A673 (cell line): Measurements from ENCODE around the gene GON4L. TPM values are rescaled to one million over a fixed set of nuclear protein-coding genes. Genes with fewer than 3 reads are reported as not detected.
"Not testable (repeated sequence)": the region's sequence is repeated elsewhere in the genome, so short reads cannot be mapped to it uniquely, and the experiment has no call there.

Experiments used
- BruUV-seq: library from RNA; stranded (reverse); fragments of 400-500 nt; replicated peaks from 2 replicates; lab custom pipeline; 2021; lab: Mats Ljungman, UMichigan
- CTCF ChIA-PET: fragments of 300-600 bp; sonication (Branson Sonifier 250); formaldehyde crosslinking; loops from one replicate; lab custom pipeline; 2022; ENCODE audit warnings: antibody characterized with exemption; lab: Charles Lee
- POLR2A ChIA-PET: fragments of 300-600 bp; sonication (Branson Sonifier 250); formaldehyde crosslinking; loops from one replicate; lab custom pipeline; 2022; ENCODE audit warnings: antibody characterized with exemption; ENCODE audit not compliant: low non-redundant PET; lab: Charles Lee
- DNase-seq: peaks from one replicate; pipeline ENCODE4 v3.0.0-alpha.2; 2015; ENCODE audit warnings: low spot score
- H3K27ac ChIP-seq: fragments of 200-600 bp; sonication (generic); 2 replicates; pipeline ENCODE4 v1.5.1; 2016; ENCODE audit warnings: mixed run types, low read depth, mild to moderate bottlenecking, mixed read lengths, antibody characterized with exemption, low read length; ENCODE audit not compliant: poor library complexity, severe bottlenecking
- H3K27me3 ChIP-seq: fragments of 200-600 bp; sonication (generic); replicated peaks from 2 replicates; pipeline ENCODE4 v1.6.1; 2017; ENCODE audit warnings: mixed run types, low read depth, mild to moderate bottlenecking, mixed read lengths, antibody characterized with exemption, low read length; ENCODE audit not compliant: insufficient read depth, poor library complexity
- H3K36me3 ChIP-seq: fragments of 200-600 bp; sonication (generic); 2 replicates; pipeline ENCODE4 v1.6.1; 2016; ENCODE audit warnings: mixed run types, mild to moderate bottlenecking, mixed read lengths, antibody characterized with exemption, low read length; ENCODE audit not compliant: insufficient read depth, poor library complexity, severe bottlenecking
- H3K4me1 ChIP-seq: fragments of 200-600 bp; sonication (generic); 2 replicates; pipeline ENCODE4 v1.6.1; 2017; ENCODE audit warnings: mixed run types, mild to moderate bottlenecking, mixed read lengths, antibody characterized with exemption, low read length; ENCODE audit not compliant: insufficient read depth, poor library complexity, severe bottlenecking
- H3K4me3 ChIP-seq: fragments of 200-600 bp; sonication (generic); 2 replicates; pipeline ENCODE4 v1.5.1; 2016; ENCODE audit warnings: low read depth, mixed run types, mild to moderate bottlenecking, mixed read lengths, low read length; ENCODE audit not compliant: poor library complexity, severe bottlenecking
- H3K9me3 ChIP-seq: fragments of 200-600 bp; sonication (generic); 2 replicates; pipeline ENCODE4 v1.6.1; 2016; ENCODE audit warnings: mixed run types, low read depth, mild to moderate bottlenecking, mixed read lengths, antibody characterized with exemption, low read length; ENCODE audit not compliant: poor library complexity, severe bottlenecking
- CTCF ChIP-seq: fragments of 300-800, 200-600 bp; sonication (generic); conservative IDR thresholded peaks from 2 replicates; pipeline ENCODE4 v1.5.1; 2017; ENCODE audit warnings: low read depth, mild to moderate bottlenecking, antibody characterized with exemption, low read length, moderate library complexity, mixed read lengths
- EZH2 ChIP-seq: fragments of 200-600 bp; sonication (generic); IDR thresholded peaks from 2 replicates; pipeline ENCODE4 v1.6.1; 2017; ENCODE audit warnings: borderline replicate concordance, low read depth, mild to moderate bottlenecking, mixed read lengths, antibody characterized with exemption, low read length; ENCODE audit not compliant: poor library complexity, severe bottlenecking
- intact Hi-C: fragments of 100-400 bp; cut with micrococcal nuclease; formaldehyde crosslinking; loops from one replicate; pipeline ENCODE4 v1.10.0; 2022; ENCODE audit not compliant: unreplicated experiment
- total RNA-seq: library from RNA; stranded (reverse); gene quantifications from 2 replicates; pipeline ENCODE4 v1.2.3, GENCODE V29; 2021

Gene GON4L
- total RNA-seq, 1 experiment from 2014 or later, result 55.7 TPM

GRCh38 chr1:155713075-155713474 lies 143.9 kb downstream of the GON4L start:
- Histone ChIP-seq H3K9me3 (peaks cover 5% of the 10 kb centered on the region), H3K4me1 (no peaks in the 10 kb centered on the region), H3K4me3 (no peak overlapping the region), H3K27me3 (no peaks in the 10 kb centered on the region), H3K36me3 (peaks cover 36% of the 10 kb centered on the region), H3K27ac (no peak overlapping the region)
- TF ChIP-seq EZH2, result no peak
- no peak for TF ChIP-seq CTCF
- DNase-seq, result no peak
- POLR2A ChIA-PET, result no interaction called here
- no TSS peak for BruUV-seq
- intact Hi-C loops, result no loop called here
- CTCF ChIA-PET, result no interaction called here

- H3K27ac ChIP-seq, DNase-seq, CTCF ChIA-PET, BruUV-seq, H3K9me3 ChIP-seq, H3K27me3 ChIP-seq, H3K4me3 ChIP-seq, POLR2A ChIA-PET, H3K4me1 ChIP-seq, intact Hi-C loops: not testable (repeated sequence)
- peaks cover 36% of the 10 kb centered on the region for H3K36me3 ChIP-seq
- TF ChIP-seq CTCF, result 0 out of 2 replicates have a peak, but pooled peaks have one; percentile 28
Measured at GRCh38 chr1:155712636-155713035, 144.4 kb downstream of the GON4L start.

- H3K4me1 ChIP-seq, CTCF ChIA-PET, POLR2A ChIA-PET, H3K27me3 ChIP-seq, H3K4me3 ChIP-seq, BruUV-seq, intact Hi-C loops, H3K27ac ChIP-seq, DNase-seq, H3K9me3 ChIP-seq: not testable (repeated sequence)
- peaks cover 36% of the 10 kb centered on the region for H3K36me3 ChIP-seq
Measured at GRCh38 chr1:155711457-155711856, 145.6 kb downstream of the GON4L start.

- H3K4me3 ChIP-seq, result no peak overlapping the region
- BruUV-seq, result no TSS peak
- ChIA-PET CTCF (no interaction called here), POLR2A (no interaction called here)
- no peak for DNase-seq
- no peaks in the 10 kb centered on the region for H3K27me3 ChIP-seq
- TF ChIP-seq CTCF (no peak), EZH2 (no peak)
- H3K36me3 ChIP-seq, result peaks cover 30% of the 10 kb centered on the region
- peaks cover 5% of the 10 kb centered on the region for H3K9me3 ChIP-seq
- no peak overlapping the region for H3K27ac ChIP-seq
- intact Hi-C loops, result no loop called here
- no peaks in the 10 kb centered on the region for H3K4me1 ChIP-seq
Measured at GRCh38 chr1:155709391-155709790, 147.6 kb downstream of the GON4L start.
